LNCAP (cell line): ENCODE data around the gene MACROD2.

Experiments used
- TF ChIP-seq, protein P1 (sequence below): fragments of 450-650 bp; IDR thresholded peaks from 2 replicates; pipeline ENCODE4 v1.5.1; 2017; ENCODE audit warnings: mild to moderate bottlenecking

Gene MACROD2

DNA sequence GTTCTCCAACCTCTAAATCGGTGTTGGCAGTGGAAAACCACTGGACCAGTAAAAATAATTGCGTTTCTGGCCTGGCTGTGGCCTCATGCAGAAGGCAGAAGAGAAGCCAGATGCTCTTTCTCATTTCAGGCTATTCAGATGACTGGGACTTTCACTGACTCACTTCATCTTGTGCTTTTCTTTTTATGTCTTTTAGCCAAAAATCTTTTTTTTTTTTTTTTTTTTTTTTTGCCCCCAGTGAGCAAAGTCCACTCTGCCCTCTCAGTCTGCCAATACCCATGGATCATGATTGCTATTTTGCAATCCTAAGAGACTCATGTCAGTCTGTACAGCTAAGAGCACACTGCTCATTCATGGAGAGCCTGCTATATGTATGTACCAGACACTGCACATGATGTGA, 1615.5 kb downstream of the MACROD2 start:
- TF ChIP-seq, protein P1, sequence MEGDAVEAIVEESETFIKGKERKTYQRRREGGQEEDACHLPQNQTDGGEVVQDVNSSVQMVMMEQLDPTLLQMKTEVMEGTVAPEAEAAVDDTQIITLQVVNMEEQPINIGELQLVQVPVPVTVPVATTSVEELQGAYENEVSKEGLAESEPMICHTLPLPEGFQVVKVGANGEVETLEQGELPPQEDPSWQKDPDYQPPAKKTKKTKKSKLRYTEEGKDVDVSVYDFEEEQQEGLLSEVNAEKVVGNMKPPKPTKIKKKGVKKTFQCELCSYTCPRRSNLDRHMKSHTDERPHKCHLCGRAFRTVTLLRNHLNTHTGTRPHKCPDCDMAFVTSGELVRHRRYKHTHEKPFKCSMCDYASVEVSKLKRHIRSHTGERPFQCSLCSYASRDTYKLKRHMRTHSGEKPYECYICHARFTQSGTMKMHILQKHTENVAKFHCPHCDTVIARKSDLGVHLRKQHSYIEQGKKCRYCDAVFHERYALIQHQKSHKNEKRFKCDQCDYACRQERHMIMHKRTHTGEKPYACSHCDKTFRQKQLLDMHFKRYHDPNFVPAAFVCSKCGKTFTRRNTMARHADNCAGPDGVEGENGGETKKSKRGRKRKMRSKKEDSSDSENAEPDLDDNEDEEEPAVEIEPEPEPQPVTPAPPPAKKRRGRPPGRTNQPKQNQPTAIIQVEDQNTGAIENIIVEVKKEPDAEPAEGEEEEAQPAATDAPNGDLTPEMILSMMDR, result no peak

- TF ChIP-seq, protein P1, result no peak
These were observed 1616.2 kb downstream of the MACROD2 start for GRCh38 chr20:15611541-15611940.

DNA sequence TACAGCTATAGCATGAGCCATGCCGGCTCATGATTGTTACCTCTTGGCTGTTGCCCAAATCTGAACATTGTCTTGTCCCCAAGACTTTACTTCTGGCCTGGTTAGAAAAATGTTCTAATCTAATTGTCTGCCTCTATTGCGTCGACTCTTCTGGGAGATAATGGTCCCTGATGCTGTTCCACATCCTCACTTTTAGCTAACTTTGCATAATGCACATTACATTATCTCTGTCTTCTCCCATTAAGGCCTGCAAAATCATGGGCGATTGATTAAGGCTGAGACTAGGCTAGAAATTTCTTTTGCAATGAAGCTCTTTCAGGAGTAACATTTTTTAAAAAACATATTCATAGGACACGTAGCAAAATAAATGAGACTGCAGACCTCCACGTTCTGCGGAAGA, 1616.9 kb downstream of the MACROD2 start:
- TF ChIP-seq, protein P1, result no peak

DNA sequence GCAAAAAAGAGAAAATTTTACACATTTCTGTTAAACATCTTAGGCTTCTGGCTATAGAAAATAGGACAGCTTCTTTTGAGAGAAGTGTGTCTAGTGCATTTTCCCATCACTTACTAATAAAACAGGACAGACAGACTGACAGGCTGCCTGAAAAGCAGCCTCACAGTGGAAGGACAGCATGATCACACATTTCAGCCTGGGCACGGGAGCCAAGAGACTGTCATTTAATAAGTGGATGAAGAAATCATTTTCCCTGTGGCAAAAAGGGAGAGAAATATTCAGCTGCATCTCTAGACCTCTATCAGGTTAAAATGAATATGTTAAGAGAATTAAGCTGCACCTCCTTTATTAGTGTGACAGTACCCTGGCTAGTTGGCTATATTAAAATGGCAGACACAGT, 1617.5 kb downstream of the MACROD2 start:
- TF ChIP-seq, protein P1, result no peak

GRCh38 chr20:15613530-15613929, 1618.2 kb downstream of the MACROD2 start:
- TF ChIP-seq, protein P1, result no peak

GRCh38 chr20:15616626-15617025, 1621.3 kb downstream of the MACROD2 start:
- TF ChIP-seq, protein P1, result no peak

GRCh38 chr20:15618110-15618509, 1622.8 kb downstream of the MACROD2 start:
- TF ChIP-seq, protein P1, result no peak

GRCh38 chr20:15618912-15619311, 1623.6 kb downstream of the MACROD2 start:
- TF ChIP-seq, protein P1, result no peak
